H1 (cell line): ENCODE measurements around the gene BMI1. TPM values are rescaled to one million over a fixed set of nuclear protein-coding genes. Genes with fewer than 3 reads are reported as not detected.

Experiments
- CTCF ChIA-PET: fragments of 300-600 bp; sonication (Branson Sonifier 250); formaldehyde crosslinking; loops from one replicate; lab custom pipeline; 2021; ENCODE audit not compliant: partially characterized antibody; lab: Charles Lee
- POLR2A ChIA-PET: fragments of 300-600 bp; sonication (Branson Sonifier 250); formaldehyde crosslinking; loops from one replicate; lab custom pipeline; 2021; ENCODE audit warnings: inconsistent platforms; ENCODE audit not compliant: partially characterized antibody; lab: Charles Lee
- DNase-seq, 2 experiments: peaks; one replicate each; pipeline versions ENCODE4 v3.0.0 to v3.0.0-alpha.2; 2010 to 2022; ENCODE audit warnings: low spot score in 2 of 2, low read depth in 1 of 2, mixed read lengths in 1 of 2
- FAIRE-seq: peaks from 2 replicates; lab custom pipeline; 2011; peaks lifted over from hg19 to GRCh38; lab: Jason Lieb, UNC
- H2AFZ ChIP-seq: 2 replicates; pipeline ENCODE4 v1.8.1; 2012; ENCODE audit warnings: low read length, inconsistent platforms
- H2AK5ac ChIP-seq: 2 replicates; pipeline ENCODE4 v1.6.1; 2013; ENCODE audit warnings: low read depth, low read length
- H2BK120ac ChIP-seq: replicated peaks from 2 replicates; pipeline ENCODE3; 2013; ENCODE audit warnings: low read depth, low read length, inconsistent platforms
- H2BK12ac ChIP-seq: 2 replicates; pipeline ENCODE4 v1.6.1; 2013; ENCODE audit warnings: low read depth, low read length
- H2BK15ac ChIP-seq: 2 replicates; pipeline ENCODE4 v1.6.1; 2013; ENCODE audit warnings: low read length
- H2BK20ac ChIP-seq: 2 replicates; pipeline ENCODE4 v1.6.1; 2013; ENCODE audit warnings: low read length
- H2BK5ac ChIP-seq: 2 replicates; pipeline ENCODE4 v1.6.1; 2013; ENCODE audit warnings: low read depth, low read length
- H3K14ac ChIP-seq: 2 replicates; pipeline ENCODE4 v1.6.1; 2013; ENCODE audit warnings: inconsistent platforms; ENCODE audit not compliant: insufficient read length
- H3K18ac ChIP-seq: 2 replicates; pipeline ENCODE4 v1.6.1; 2013; ENCODE audit warnings: low read length; ENCODE audit errors: extremely low read depth
- H3K23ac ChIP-seq: 2 replicates; pipeline ENCODE4 v1.6.1; 2013; ENCODE audit warnings: inconsistent platforms; ENCODE audit not compliant: insufficient read length
- H3K23me2 ChIP-seq: 2 replicates; pipeline ENCODE4 v1.6.1; 2013; ENCODE audit warnings: low read depth, low read length
- H3K27ac ChIP-seq: 2 replicates; pipeline ENCODE4 v1.6.1; 2011; ENCODE audit warnings: low read depth, low read length, inconsistent platforms
- H3K27me3 ChIP-seq, 4 experiments: replicated peaks in 1 of 4; 1 replicate in 1 of 4; 2 replicates in 3 of 4; pipeline versions ENCODE4 v1.6.1 to v1.8.1; 2011 to 2013; ENCODE audit warnings: low read length in 3 of 4, mild to moderate bottlenecking in 3 of 4, inconsistent platforms in 2 of 4, mixed read lengths in 2 of 4, moderate library complexity in 1 of 4; ENCODE audit not compliant: control insufficient read depth in 3 of 4, insufficient read depth in 3 of 4; ENCODE audit errors: extremely low read depth in 1 of 4
- H3K36me3 ChIP-seq, 4 experiments: 2 replicates each; pipeline versions ENCODE4 v1.6.1 to v1.8.1; 2011 to 2013; ENCODE audit warnings: mild to moderate bottlenecking in 4 of 4, low read length in 3 of 4, moderate library complexity in 2 of 4, control low read depth in 1 of 4, inconsistent platforms in 1 of 4; ENCODE audit not compliant: insufficient read depth in 4 of 4, control insufficient read depth in 2 of 4
- H3K4ac ChIP-seq: replicated peaks from 2 replicates; pipeline ENCODE3; 2013; ENCODE audit warnings: low read length, low read depth, mixed read lengths, inconsistent platforms; ENCODE audit not compliant: insufficient read length
- H3K4me1 ChIP-seq, 4 experiments: replicated peaks in 1 of 4; 1 replicate in 1 of 4; 2 replicates in 3 of 4; pipeline versions ENCODE4 v1.6.1 to v1.8.1; 2011 to 2013; ENCODE audit warnings: low read length in 3 of 4, inconsistent platforms in 2 of 4, mixed read lengths in 1 of 4; ENCODE audit not compliant: insufficient read depth in 4 of 4, control insufficient read depth in 3 of 4
- H3K4me2 ChIP-seq, 2 experiments: 2 replicates each; pipeline versions ENCODE4 v1.6.1 to v1.8.1; 2011 to 2013; ENCODE audit warnings: low read depth in 2 of 2, low read length in 2 of 2, control low read depth in 1 of 2, inconsistent platforms in 1 of 2, mild to moderate bottlenecking in 1 of 2; ENCODE audit not compliant: insufficient read depth in 1 of 2
- H3K4me3 ChIP-seq, 4 experiments: fragments of 200-600, 300-600 bp in 1 of 4; sonication (generic), shearing (Covaris generic), sonication (Bioruptor Twin) in 1 of 4; 2 replicates each; pipeline versions ENCODE4 v1.5.1 to v1.8.1; 2011 to 2016; ENCODE audit warnings: low read length in 4 of 4, low read depth in 3 of 4, control low read depth in 2 of 4, inconsistent platforms in 2 of 4, mild to moderate bottlenecking in 2 of 4, mixed read lengths in 1 of 4, moderate library complexity in 1 of 4; ENCODE audit not compliant: insufficient read depth in 2 of 4; ENCODE audit errors: extremely low read depth in 1 of 4
- H3K56ac ChIP-seq: replicated peaks from 2 replicates; pipeline ENCODE3; 2013; ENCODE audit warnings: low read depth, mild to moderate bottlenecking, mixed read lengths, low read length, inconsistent platforms; ENCODE audit not compliant: insufficient read length
- H3K79me1 ChIP-seq: 2 replicates; pipeline ENCODE4 v1.6.1; 2013; ENCODE audit warnings: low read depth, low read length, control low read depth
- H3K79me2 ChIP-seq, 2 experiments: 2 replicates each; pipeline versions ENCODE4 v1.6.1 to v1.8.1; 2012 to 2013; ENCODE audit warnings: low read length in 2 of 2, mild to moderate bottlenecking in 2 of 2, inconsistent platforms in 1 of 2; ENCODE audit not compliant: insufficient read depth in 2 of 2, control insufficient read depth in 1 of 2
- H3K9ac ChIP-seq, 4 experiments: replicated peaks in 1 of 4; 1 replicate in 1 of 4; 2 replicates in 3 of 4; pipeline versions ENCODE4 v1.6.1 to v1.8.1; 2011 to 2013; ENCODE audit warnings: low read depth in 3 of 4, low read length in 3 of 4, control low read depth in 2 of 4, mild to moderate bottlenecking in 2 of 4, moderate library complexity in 2 of 4, inconsistent platforms in 1 of 4; ENCODE audit errors: extremely low read depth in 1 of 4
- H3K9me3 ChIP-seq, 2 experiments: 2 replicates each; pipeline versions ENCODE4 v1.6.1 to v1.8.1; 2012 to 2013; ENCODE audit warnings: mild to moderate bottlenecking in 2 of 2, moderate library complexity in 2 of 2, control low read depth in 1 of 2, inconsistent platforms in 1 of 2, low read depth in 1 of 2, low read length in 1 of 2, mixed read lengths in 1 of 2; ENCODE audit not compliant: insufficient read depth in 2 of 2
- H4K20me1 ChIP-seq, 2 experiments: replicated peaks in 1 of 2; 2 replicates each; pipeline versions ENCODE3 to v1.8.1; 2011 to 2013; ENCODE audit warnings: inconsistent platforms in 2 of 2, low read length in 2 of 2, mild to moderate bottlenecking in 1 of 2; ENCODE audit not compliant: insufficient read depth in 2 of 2, control insufficient read depth in 1 of 2
- H4K5ac ChIP-seq: 2 replicates; pipeline ENCODE4 v1.6.1; 2013; ENCODE audit warnings: low read length, low read depth, mixed read lengths, inconsistent platforms; ENCODE audit not compliant: insufficient read length
- H4K8ac ChIP-seq: 2 replicates; pipeline ENCODE4 v1.8.0; 2013; ENCODE audit warnings: mild to moderate bottlenecking, moderate library complexity, low read length, inconsistent platforms; ENCODE audit not compliant: insufficient read depth; ENCODE audit errors: extremely low read depth
- H4K91ac ChIP-seq: replicated peaks from 2 replicates; pipeline ENCODE3; 2013; ENCODE audit warnings: low read length, mixed read lengths, inconsistent platforms; ENCODE audit not compliant: insufficient read length
- RFX5 ChIP-seq: IDR thresholded peaks from 2 replicates; pipeline ENCODE4 v1.6.1; 2011; ENCODE audit warnings: low read depth, low read length, improper control_type of control experiment, borderline replicate concordance
- WGBS, 2 experiments: shearing (Covaris generic) in 1 of 2; methylation state at CpG; one replicate each; pipeline versions ENCODE4 v1.1.6 to v1.1.7; 2013 to 2015; ENCODE audit warnings: low lambda C conversion rate in 2 of 2, mixed read lengths in 2 of 2, inconsistent platforms in 1 of 2, low coverage in 1 of 2, missing lambda C conversion rate in 1 of 2; ENCODE audit not compliant: insufficient replicate concordance in 2 of 2, insufficient coverage in 1 of 2, insufficient read length in 1 of 2; ENCODE audit errors: extremely low coverage in 1 of 2, missing lambda C conversion rate in 1 of 2; 5-methylcytosine and 5-hydroxymethylcytosine counted together
- polyA plus RNA-seq, 7 experiments: library from polyadenylated mRNA; depleted of rRNA in 3 of 7; stranded (reverse) in 5 of 7; unstranded in 2 of 7; fragments of >200 nt in 5 of 7; fragments of 200-250 nt in 2 of 7; gene quantifications; 1 replicate in 5 of 7; 2 replicates in 1 of 7; 4 replicates in 1 of 7; pipeline versions ENCODE4 v1.2.1 to v1.2.3, GENCODE V29; 2011 to 2013; ENCODE audit warnings: missing spikeins in 2 of 7, mixed read lengths in 2 of 7
- total RNA-seq: library from RNA; stranded (reverse); fragmentation: NEBNext Ultra II Directional; extraction: Animal tissue kit (Norgen Biotek cat#: 25700); gene quantifications from 2 replicates; pipeline ENCODE4 v1.2.1, GENCODE V29; 2021

Gene BMI1
- total and polyA plus RNA-seq, 2 of the 8 experiments (the other 6 are each of a cell fraction or from before 2014, with no cell fraction given): 2.8 to 10.7 TPM

- WGBS, 2 experiments: 83% methylated on average over 3 of the region's 3 CpGs; no CpG with 5 or more reads in 1 of the 2 experiments
- no peak overlapping the region for H2AFZ ChIP-seq
- no peak overlapping the region for H2AK5ac ChIP-seq
- H2BK120ac ChIP-seq: no peak overlapping the region
- no peak overlapping the region for H3K18ac ChIP-seq
- no peak overlapping the region for H2BK15ac ChIP-seq
- H3K4me2 ChIP-seq: no peak overlapping the region
- no peak overlapping the region for H4K8ac ChIP-seq
- H3K4ac ChIP-seq: no peak overlapping the region
- no peak overlapping the region for H2BK12ac ChIP-seq
- no peak overlapping the region for H4K5ac ChIP-seq
- CTCF ChIA-PET: no interaction called here
- H3K9me3 ChIP-seq: no peaks in the 10 kb centered on the region
- no peak overlapping the region for H3K56ac ChIP-seq
- H3K23ac ChIP-seq: no peak overlapping the region
- peaks cover 7 to 8% of the 10 kb centered on the region in 2 experiments for H4K20me1 ChIP-seq
- H3K23me2 ChIP-seq: peaks cover 8% of the 10 kb centered on the region
- H3K79me1 ChIP-seq: no peaks in the 10 kb centered on the region
- no peak for TF ChIP-seq RFX5
- TF ChIP-seq, all 59 proteins: peak for 0
- H3K36me3 ChIP-seq: no peaks in the 10 kb centered on the region; a peak in 2 of 8 replicates
- peaks cover 33 to 59% (median 49%) of the 10 kb centered on the region in 4 experiments for H3K27me3 ChIP-seq
- POLR2A ChIA-PET: no interaction called here
- no peak for FAIRE-seq
- H2BK5ac ChIP-seq: no peak overlapping the region
- no peaks in the 10 kb centered on the region for H3K79me2 ChIP-seq
- no peak overlapping the region for H2BK20ac ChIP-seq
- peaks cover 2 to 18% (median 8%) of the 10 kb centered on the region in 4 experiments for H3K4me1 ChIP-seq
- H4K91ac ChIP-seq: no peak overlapping the region
- H3K14ac ChIP-seq: no peak overlapping the region
- no peak overlapping the region for H3K9ac ChIP-seq
- no peak overlapping the region for H3K27ac ChIP-seq
- H3K4me3 ChIP-seq: no peak overlapping the region
- DNase-seq: no peak
Measured at GRCh38 chr10:22329150-22329549, 8.3 kb downstream of the BMI1 start.
